GM12878 (cell line): ENCODE results near the gene PPFIA3. TPM values are rescaled to one million over a fixed set of nuclear protein-coding genes. Genes with fewer than 3 reads are reported as not detected.

ENCODE experiments used
- ATAC-seq: fragments of 200-7000 bp; cut with Tn5 transposase; 3 replicates; pipeline ENCODE4 v1.9.1; 2020; ENCODE audit warnings: mild to moderate bottlenecking, moderate library complexity
- BruUV-seq: library from RNA; stranded (reverse); fragments of 400-500 nt; replicated peaks from 2 replicates; lab custom pipeline; 2021; lab: Mats Ljungman, UMichigan
- CTCF ChIA-PET: fragments of 300-600 bp; sonication (Branson Sonifier 250); formaldehyde crosslinking; extraction: SDS; loops from one replicate; lab custom pipeline; 2021; ENCODE audit warnings: inconsistent platforms; lab: Yijun Ruan, JAX
- POLR2A ChIA-PET: fragments of 350-600 bp; formaldehyde crosslinking; extraction: SDS; loops from one replicate; lab custom pipeline; 2021; ENCODE audit warnings: inconsistent platforms; lab: Charles Lee
- RAD21 ChIA-PET: fragments of 300-600 bp; sonication (Branson Sonifier 250); formaldehyde crosslinking; loops from one replicate; lab custom pipeline; 2023; ENCODE audit warnings: antibody characterized with exemption; ENCODE audit not compliant: unreplicated experiment; lab: Charles Lee
- SMC1A ChIA-PET: fragments of 300-600 bp; sonication (Branson Sonifier 250); formaldehyde crosslinking; loops from one replicate; lab custom pipeline; 2023; ENCODE audit not compliant: unreplicated experiment, uncharacterized antibody; lab: Charles Lee
- DNase-seq: peaks from one replicate; pipeline ENCODE4 v3.0.0-alpha.2; 2011; ENCODE audit warnings: low read depth, low spot score
- FAIRE-seq: peaks from 3 replicates; lab custom pipeline; 2011; peaks lifted over from hg19 to GRCh38; lab: Jason Lieb, UNC
- H2AFZ ChIP-seq: 2 replicates; pipeline ENCODE4 v1.6.0; 2011; ENCODE audit warnings: low read depth, low read length, control low read depth; ENCODE audit not compliant: control insufficient read depth
- H3K27ac ChIP-seq: 2 replicates; pipeline ENCODE4 v1.5.1; 2011; ENCODE audit warnings: control low read depth; ENCODE audit not compliant: control insufficient read depth, insufficient read depth
- H3K27me3 ChIP-seq, 2 experiments: replicated peaks in 1 of 2; 2 replicates each; pipeline versions ENCODE4 v1.6.0 to v1.6.1; 2011; ENCODE audit warnings: low read length in 1 of 2; ENCODE audit not compliant: control insufficient read depth in 2 of 2, insufficient read depth in 2 of 2
- H3K36me3 ChIP-seq, 2 experiments: 2 replicates each; pipeline ENCODE4 v1.5.1; 2011; ENCODE audit warnings: low read length in 1 of 2; ENCODE audit not compliant: control insufficient read depth in 2 of 2, insufficient read depth in 2 of 2
- H3K4me1 ChIP-seq: 2 replicates; pipeline ENCODE4 v1.6.1; 2011; ENCODE audit warnings: mild to moderate bottlenecking, low read length, moderate library complexity, mixed read lengths; ENCODE audit not compliant: control insufficient read depth, insufficient read depth
- H3K4me2 ChIP-seq: 2 replicates; pipeline ENCODE4 v1.6.0; 2011; ENCODE audit warnings: control low read depth; ENCODE audit not compliant: control insufficient read depth, insufficient read depth
- H3K4me3 ChIP-seq: fragments of 200-600 bp; sonication (generic); 2 replicates; pipeline ENCODE4 v1.5.1; 2016
- H3K79me2 ChIP-seq: 2 replicates; pipeline ENCODE4 v1.6.0; 2011; ENCODE audit warnings: low read length; ENCODE audit not compliant: control insufficient read depth, insufficient read depth
- H3K9ac ChIP-seq: 2 replicates; pipeline ENCODE4 v1.8.0; 2011; ENCODE audit warnings: low read length, control low read depth, mixed read lengths; ENCODE audit not compliant: control insufficient read depth, insufficient read depth
- H3K9me3 ChIP-seq: replicated peaks from 3 replicates; pipeline ENCODE4 v1.5.1; 2011; ENCODE audit warnings: mild to moderate bottlenecking, low read length; ENCODE audit not compliant: control insufficient read depth, insufficient read depth
- H4K20me1 ChIP-seq: 2 replicates; pipeline ENCODE4 v1.6.0; 2011; ENCODE audit not compliant: control insufficient read depth, insufficient read depth
- BCL3 ChIP-seq: IDR thresholded peaks from 2 replicates; pipeline ENCODE4 v1.6.1; 2011; ENCODE audit warnings: borderline replicate concordance, low read depth, mild to moderate bottlenecking, moderate library complexity, low read length; ENCODE audit not compliant: insufficient read depth, poor library complexity, severe bottlenecking
- BRCA1 ChIP-seq: IDR thresholded peaks from 2 replicates; pipeline ENCODE4 v1.6.1; 2011; ENCODE audit warnings: low read depth, low read length, improper control_type of control experiment
- CBFB ChIP-seq: IDR thresholded peaks from 2 replicates; pipeline ENCODE4 v1.6.1; 2016; ENCODE audit warnings: antibody characterized with exemption, low read depth
- EP300 ChIP-seq, 2 experiments: fragments of 150-350 bp in 1 of 2; IDR thresholded peaks; 2 replicates each; pipeline ENCODE4 v1.6.1; 2011 to 2012; ENCODE audit warnings: low read depth in 2 of 2, low read length in 2 of 2, borderline replicate concordance in 1 of 2, improper control_type of control experiment in 1 of 2, inconsistent platforms in 1 of 2; ENCODE audit not compliant: control insufficient read depth in 1 of 2
- GABPA ChIP-seq: IDR thresholded peaks from 2 replicates; pipeline ENCODE4 v1.6.1; 2014; ENCODE audit warnings: antibody characterized with exemption, low read depth, mild to moderate bottlenecking, inconsistent platforms
- HCFC1 ChIP-seq: fragments of 150-350 bp; IDR thresholded peaks from 2 replicates; pipeline ENCODE4 v1.6.1; 2014; ENCODE audit warnings: low read length
- HDGF ChIP-seq: fragments of 450-650 bp; IDR thresholded peaks from 2 replicates; pipeline ENCODE4 v1.6.1; 2016; ENCODE audit warnings: antibody characterized with exemption
- IKZF2 ChIP-seq, 2 experiments: fragments of 450-650 bp; IDR thresholded peaks; 2 replicates each; pipeline ENCODE4 v1.6.1; 2017; ENCODE audit warnings: mild to moderate bottlenecking in 2 of 2, moderate library complexity in 2 of 2
- IRF4 ChIP-seq: IDR thresholded peaks from 2 replicates; pipeline ENCODE4 v1.6.1; 2011; ENCODE audit warnings: low read depth, low read length
- MYC ChIP-seq: IDR thresholded peaks from 2 replicates; pipeline ENCODE4 v1.6.1; 2011; ENCODE audit warnings: mild to moderate bottlenecking, low read length, moderate library complexity, inconsistent platforms; ENCODE audit not compliant: insufficient read depth, insufficient replicate concordance, insufficient read length, severe bottlenecking
- NFXL1 ChIP-seq: fragments of 450-650 bp; IDR thresholded peaks from 2 replicates; pipeline ENCODE4 v1.6.1; 2017; ENCODE audit warnings: antibody characterized with exemption, mild to moderate bottlenecking, borderline replicate concordance
- POLR2AphosphoS5 ChIP-seq: IDR thresholded peaks from 2 replicates; pipeline ENCODE4 v1.6.1; 2011; ENCODE audit warnings: mild to moderate bottlenecking, low read length, inconsistent platforms
- REST ChIP-seq: IDR thresholded peaks from 2 replicates; pipeline ENCODE4 v1.6.1; 2012; ENCODE audit warnings: mild to moderate bottlenecking, low read depth, low read length
- ZNF687 ChIP-seq: fragments of 450-650 bp; IDR thresholded peaks from 2 replicates; pipeline ENCODE4 v1.6.1; 2017; ENCODE audit warnings: mild to moderate bottlenecking, moderate library complexity
- WGBS: methylation state at CpG from one replicate; pipeline ENCODE4 v1.1.6; 2016; ENCODE audit warnings: low lambda C conversion rate; ENCODE audit not compliant: insufficient replicate concordance, insufficient coverage; ENCODE audit errors: missing lambda C conversion rate; 5-methylcytosine and 5-hydroxymethylcytosine counted together
- in situ Hi-C: fragments of 300-500 bp; cut with MboI; formaldehyde crosslinking; loops from 9 replicates; pipeline ENCODE4 v1.14.3; 2018; ENCODE audit warnings: mixed read lengths
- intact Hi-C: fragments of 100-400 bp; cut with micrococcal nuclease; formaldehyde crosslinking; loops from one replicate; pipeline ENCODE4 v1.14.2; 2022; ENCODE audit not compliant: unreplicated experiment
- polyA plus RNA-seq, 11 experiments: library from polyadenylated mRNA; depleted of rRNA in 4 of 11; unstranded in 6 of 11; stranded (reverse) in 5 of 11; fragments of >200 nt; fragmentation: Nextera tagmentation in 4 of 11; fragmentation: Illumina TruSeq in 1 of 11; extraction: Ambion mirVana in 4 of 11; extraction: Trizol in 1 of 11; gene quantifications; 1 replicate in 1 of 11; 2 replicates in 10 of 11; pipeline versions ENCODE4 v1.2.1 to v1.2.3, GENCODE V29; 2011 to 2016; ENCODE audit warnings: inconsistent platforms in 2 of 11, missing spikeins in 2 of 11, low read depth in 1 of 11
- total RNA-seq, 4 experiments: library from RNA; depleted of rRNA in 3 of 4; stranded (reverse); fragments of >200 nt in 3 of 4; fragmentation: Illumina TruSeq in 1 of 4; extraction: Trizol in 1 of 4; gene quantifications; 2 replicates each; pipeline versions ENCODE4 v1.2.1 to v1.2.3, GENCODE V29; 2013 to 2021

The PPFIA3 gene
- total and polyA plus RNA-seq, 10 of the 15 experiments (the other 5 are each of a cell fraction or from before 2014, with no cell fraction given) = 0.11 to 1.7 (median 0.73) TPM; not detected in 3

GRCh38 chr19:49085868-49086232, 33.5 kb upstream of the PPFIA3 start (continued):
- TF ChIP-seq ZNF687 (no peak), IRF4 (no peak), BRCA1 (no peak), GABPA (no peak)

- Histone ChIP-seq H3K27ac (peak overlapping the region; percentile 87; the same call in 1 of the 2 replicates), H3K4me2 (peak overlapping the region; percentile 80), H3K9me3 (no peaks in the 10 kb centered on the region; the same call in 2 of the 3 replicates), H3K4me1 (peaks cover 4% of the 10 kb centered on the region; the same call in 1 of the 2 replicates), H3K9ac (peak overlapping the region; percentile 90), H3K4me3 (peak overlapping the region; percentile 89), H3K27me3 (no peaks in the 10 kb centered on the region), H4K20me1 (0 out of 2 replicates have a peak, but pooled peaks cover 6% of the 10 kb centered on the region), H2AFZ (no peak overlapping the region), H3K79me2 (peaks cover 41% of the 10 kb centered on the region), H3K36me3 (peaks cover 12 to 23% of the 10 kb centered on the region in 2 experiments)
- 37% methylated on average over 11 of the region's 11 CpGs for WGBS
- BruUV-seq = no TSS peak
- intact Hi-C loops (no loop called here), in situ Hi-C loops (no loop called here)
- CTCF ChIA-PET = interaction anchor here (4.7 kb wide), 1 partner anchor 11 kb away, joined by 35 read pairs; no protein-coding TSS in a partner anchor
- SMC1A ChIA-PET = no interaction called here
- no peak for DNase-seq
- ATAC-seq = no peak
- RAD21 ChIA-PET = interaction anchor here (1.2 kb wide), 1 partner anchor 113 kb away, joined by 3 read pairs; no protein-coding TSS in a partner anchor
- POLR2A ChIA-PET = no interaction called here
- no peak for FAIRE-seq
- TF ChIP-seq REST (no peak), HCFC1 (no peak), NFXL1 (no peak), HDGF (no peak), IKZF2 (IDR thresholded peaks at IDR 0.05) (no peak), CBFB (no peak), MYC (no peak), BCL3 (no peak), POLR2AphosphoS5 (no peak), EP300 (IDR thresholded peaks at IDR 0.05; ENCODE audit: borderline replicate concordance in 1 of 2, control insufficient read depth in 1 of 2, low read depth in 2 of 2, low read length in 2 of 2) (no peak)
These were observed 33.0 kb upstream of the PPFIA3 start for GRCh38 chr19:49086296-49086695.
